Measurements from ENCODE around the gene UXS1.

Gene UXS1

GRCh38 chr2:106073678-106074406 lies 120.3 kb downstream of the UXS1 start:
- DNase-seq, result no peak

GRCh38 chr2:106070181-106070580 lies 123.9 kb downstream of the UXS1 start:
- no peak for DNase-seq

- DNase-seq, result no peak
Measured at GRCh38 chr2:106068451-106068850, 125.7 kb downstream of the UXS1 start.

- DNase-seq, result no peak
Measured at GRCh38 chr2:106065983-106066820, 127.9 kb downstream of the UXS1 start.

GRCh38 chr2:106065268-106065982 lies 128.7 kb downstream of the UXS1 start:
- DNase-seq, result no peak

- DNase-seq, result no peak
Measured at GRCh38 chr2:106063181-106063580, 130.9 kb downstream of the UXS1 start.

GRCh38 chr2:106062627-106063026 lies 131.5 kb downstream of the UXS1 start:
- no peak for DNase-seq

- no peak for DNase-seq
Measured at GRCh38 chr2:106061611-106062349, 132.3 kb downstream of the UXS1 start.

- DNase-seq, result no peak
Measured at GRCh38 chr2:106059416-106060065, 134.6 kb downstream of the UXS1 start.

GRCh38 chr2:106058469-106059137 lies 135.5 kb downstream of the UXS1 start:
- DNase-seq, result no peak

GRCh38 chr2:106057206-106057605 lies 136.9 kb downstream of the UXS1 start:
- DNase-seq, result no peak

- DNase-seq, result no peak
Measured at GRCh38 chr2:106054880-106055655, 139.0 kb downstream of the UXS1 start.

- no peak for DNase-seq
Measured at GRCh38 chr2:106054321-106054720, 139.8 kb downstream of the UXS1 start.

GRCh38 chr2:106053581-106053980 lies 140.5 kb downstream of the UXS1 start:
- DNase-seq, result no peak

- DNase-seq, result no peak
Measured at GRCh38 chr2:106053116-106053515, 141.0 kb downstream of the UXS1 start.

GRCh38 chr2:106044859-106045258 lies 149.2 kb downstream of the UXS1 start:
- no peak for DNase-seq

- no peak for DNase-seq
Measured at GRCh38 chr2:106044021-106044420, 150.1 kb downstream of the UXS1 start.

Data from DMS153 (cell line).